Type B pancreatic cell (in vitro differentiated cells): ENCODE measurements around the gene GRID2. TPM values are rescaled to one million over a fixed set of nuclear protein-coding genes. Genes with fewer than 3 reads are reported as not detected.
A peak's percentile ranks its signal among the peaks of the same experiment; 100 is the strongest.

Source experiments
- DNase-seq: peaks from one replicate; pipeline ENCODE4 v3.0.0; 2021; ENCODE audit warnings: mixed read lengths; ENCODE audit not compliant: unreplicated experiment; ENCODE audit errors: extremely low spot score
- H3K27ac Mint-ChIP-seq: 2 replicates; pipeline ENCODE4 v1.8.0; 2021; ENCODE audit warnings: mild to moderate bottlenecking, mixed read lengths
- H3K27me3 Mint-ChIP-seq: 2 replicates; pipeline ENCODE4 v1.8.0; 2021; ENCODE audit warnings: mixed read lengths
- H3K36me3 Mint-ChIP-seq: 2 replicates; pipeline ENCODE4 v1.8.0; 2021; ENCODE audit warnings: mixed read lengths
- H3K4me1 Mint-ChIP-seq: one replicate; pipeline ENCODE4 v1.8.0; 2021; ENCODE audit warnings: mixed read lengths; ENCODE audit not compliant: unreplicated experiment
- H3K4me3 Mint-ChIP-seq: 2 replicates; pipeline ENCODE4 v1.8.0; 2021; ENCODE audit warnings: mild to moderate bottlenecking, mixed read lengths
- H3K9me3 Mint-ChIP-seq: 2 replicates; pipeline ENCODE4 v1.8.0; 2021; ENCODE audit warnings: mixed read lengths
- CTCF ChIP-seq: fragments of 200-600 bp; sonication (generic); conservative IDR thresholded peaks from 2 replicates; pipeline ENCODE4 v1.5.0; 2021; ENCODE audit warnings: antibody characterized with exemption, mild to moderate bottlenecking
- total RNA-seq: library from RNA; stranded (reverse); gene quantifications from 2 replicates; pipeline ENCODE4 v1.2.1, GENCODE V29; 2021; ENCODE audit warnings: low replicate concordance

Gene GRID2
- total RNA-seq, 1 donor from 2014 or later, result 1.7 TPM

GRCh38 chr4:93396272-93396671 is 1092.5 kb downstream of the GRID2 start:
- H3K4me3 Mint-ChIP-seq, result no peak overlapping the region
- no peaks in the 10 kb centered on the region for H3K36me3 Mint-ChIP-seq
- H3K9me3 Mint-ChIP-seq, result no peaks in the 10 kb centered on the region
- H3K4me1 Mint-ChIP-seq, result no peaks in the 10 kb centered on the region
- DNase-seq, result no peak
- H3K27ac Mint-ChIP-seq, result no peak overlapping the region
- no peaks in the 10 kb centered on the region for H3K27me3 Mint-ChIP-seq
- no peak for TF ChIP-seq CTCF

- no peak for TF ChIP-seq CTCF
Observed at GRCh38 chr4:93403571-93403970, 1099.8 kb downstream of the GRID2 start.

GRCh38 chr4:93407493-93408275 is 1103.9 kb downstream of the GRID2 start:
- Mint-ChIP-seq H3K4me3 (no peak overlapping the region), H3K36me3 (no peaks in the 10 kb centered on the region), H3K27me3 (no peaks in the 10 kb centered on the region)

More at GRCh38 chr4:93403571-93403970, 1099.8 kb downstream of the GRID2 start:
- no peak overlapping the region for H3K4me3 Mint-ChIP-seq
- no peak overlapping the region for H3K27ac Mint-ChIP-seq
- no peaks in the 10 kb centered on the region for H3K9me3 Mint-ChIP-seq
- H3K27me3 Mint-ChIP-seq, result no peaks in the 10 kb centered on the region
- no peaks in the 10 kb centered on the region for H3K36me3 Mint-ChIP-seq
- H3K4me1 Mint-ChIP-seq, result no peaks in the 10 kb centered on the region
- DNase-seq, result no peak

GRCh38 chr4:93409035-93409434 is 1105.3 kb downstream of the GRID2 start:
- Mint-ChIP-seq H3K4me1 (peaks cover 7% of the 10 kb centered on the region), H3K36me3 (no peaks in the 10 kb centered on the region), H3K27me3 (no peaks in the 10 kb centered on the region), H3K4me3 (no peak overlapping the region), H3K27ac (no peak overlapping the region), H3K9me3 (no peaks in the 10 kb centered on the region)
- TF ChIP-seq CTCF, result peak; percentile 40
- DNase-seq, result no peak

More at GRCh38 chr4:93407493-93408275, 1103.9 kb downstream of the GRID2 start:
- Mint-ChIP-seq H3K9me3 (no peaks in the 10 kb centered on the region), H3K4me1 (peaks cover 7% of the 10 kb centered on the region), H3K27ac (no peak overlapping the region)
- DNase-seq, result no peak
- TF ChIP-seq CTCF, result no peak

GRCh38 chr4:93414041-93414550 is 1110.3 kb downstream of the GRID2 start:
- Mint-ChIP-seq H3K9me3 (no peaks in the 10 kb centered on the region), H3K27ac (no peak overlapping the region), H3K27me3 (no peaks in the 10 kb centered on the region), H3K4me3 (no peak overlapping the region), H3K4me1 (peaks cover 3% of the 10 kb centered on the region), H3K36me3 (no peaks in the 10 kb centered on the region)
- TF ChIP-seq CTCF, result no peak
- no peak for DNase-seq
